Subcutaneous abdominal adipose tissue (tissue), 5 donors: Measurements from ENCODE around the gene OLFML1.

Source experiments
- H3K27ac ChIP-seq: one replicate; pipeline ENCODE4 v1.7.0; 2013; ENCODE audit warnings: low read depth, mild to moderate bottlenecking, inconsistent platforms, low read length, moderate library complexity
- H3K27me3 ChIP-seq, 5 donors: one replicate each; pipeline ENCODE4 v1.7.0; 2013; ENCODE audit warnings: low read length in 5 of 5, inconsistent platforms in 1 of 5; ENCODE audit not compliant: control insufficient read depth in 5 of 5, insufficient read depth in 4 of 5
- H3K36me3 ChIP-seq, 5 donors: one replicate each; pipeline ENCODE4 v1.7.0; 2013; ENCODE audit warnings: low read length in 5 of 5; ENCODE audit not compliant: control insufficient read depth in 5 of 5, insufficient read depth in 5 of 5
- H3K4me1 ChIP-seq, 5 donors: one replicate each; pipeline ENCODE4 v1.7.0; 2013; ENCODE audit warnings: low read length in 5 of 5, mild to moderate bottlenecking in 3 of 5, moderate library complexity in 1 of 5; ENCODE audit not compliant: control insufficient read depth in 5 of 5, insufficient read depth in 5 of 5
- H3K4me3 ChIP-seq, 5 donors: one replicate each; pipeline ENCODE4 v1.7.0; 2013; ENCODE audit warnings: low read length in 5 of 5, low read depth in 1 of 5
- H3K9ac ChIP-seq, 5 donors: one replicate each; pipeline ENCODE4 v1.7.0; 2013; ENCODE audit warnings: low read length in 5 of 5, mild to moderate bottlenecking in 4 of 5, moderate library complexity in 3 of 5
- H3K9me3 ChIP-seq, 5 donors: one replicate each; pipeline ENCODE4 v1.7.0; 2013; ENCODE audit warnings: low read length in 5 of 5; ENCODE audit not compliant: control insufficient read depth in 5 of 5
- donor health status: healthy.
- donor health status: healthy.
- donor health status: healthy.
- donor health status: healthy.
- donor health status: healthy.

Gene OLFML1

DNA sequence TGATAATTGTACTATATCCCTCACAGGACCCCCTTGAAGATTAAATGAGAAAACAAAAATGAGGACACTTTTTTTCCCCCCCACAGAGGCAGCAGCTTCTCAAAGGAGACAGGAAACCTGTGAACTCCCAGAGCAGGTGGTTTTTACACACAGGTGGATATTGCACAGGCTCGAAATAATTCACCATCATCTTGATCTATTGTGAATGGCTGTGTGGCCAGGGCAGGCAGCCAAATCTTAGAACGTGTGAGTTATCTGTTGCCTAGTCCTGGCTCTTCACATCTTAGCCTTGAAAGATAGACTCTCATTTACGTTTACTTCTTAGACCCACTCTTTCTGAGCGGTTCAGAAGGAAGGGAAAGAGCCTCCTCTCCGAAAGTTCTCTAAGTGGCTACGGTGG lies 52.0 kb downstream of the OLFML1 start:
- no peak overlapping the region for H3K27ac ChIP-seq

GRCh38 chr11:7538031-7538430 lies 52.7 kb downstream of the OLFML1 start:
- H3K27ac ChIP-seq, result no peak overlapping the region
- no peak overlapping the region for H3K9ac ChIP-seq

More for the DNA sequence above, 52.0 kb downstream of the OLFML1 start:
- Histone ChIP-seq H3K9ac (no peak overlapping the region), H3K9me3 (no peaks in the 10 kb centered on the region), H3K4me3 (no peak overlapping the region), H3K36me3 (no peaks in the 10 kb centered on the region), H3K4me1 (peaks cover 5 to 25% (median 15%) of the 10 kb centered on the region in 5 donors), H3K27me3 (peaks cover 0 to 2% (median 0%) of the 10 kb centered on the region in 5 donors)

GRCh38 chr11:7538466-7539454 lies 53.5 kb downstream of the OLFML1 start:
- no peaks in the 10 kb centered on the region for H3K36me3 ChIP-seq

More at GRCh38 chr11:7538031-7538430, 52.7 kb downstream of the OLFML1 start:
- peak overlapping the region in 2 of 5 donors; percentile 16 to 18 for H3K4me3 ChIP-seq
- H3K36me3 ChIP-seq, result no peaks in the 10 kb centered on the region
- peaks cover 5 to 20% (median 13%) of the 10 kb centered on the region in 5 donors for H3K4me1 ChIP-seq
- no peaks in the 10 kb centered on the region for H3K9me3 ChIP-seq
- peaks cover 0 to 2% (median 0%) of the 10 kb centered on the region in 5 donors for H3K27me3 ChIP-seq

GRCh38 chr11:7540830-7541555 lies 55.7 kb downstream of the OLFML1 start:
- H3K27me3 ChIP-seq, result peaks cover 0 to 2% (median 0%) of the 10 kb centered on the region in 5 donors
- H3K9ac ChIP-seq, result no peak overlapping the region
- no peaks in the 10 kb centered on the region for H3K36me3 ChIP-seq
- H3K4me1 ChIP-seq, result peaks cover 5 to 25% (median 19%) of the 10 kb centered on the region in 5 donors
- H3K9me3 ChIP-seq, result no peaks in the 10 kb centered on the region
- H3K27ac ChIP-seq, result no peak overlapping the region
- H3K4me3 ChIP-seq, result no peak overlapping the region

More at GRCh38 chr11:7538466-7539454, 53.5 kb downstream of the OLFML1 start:
- Histone ChIP-seq H3K27ac (peak overlapping the region; percentile 10), H3K4me1 (peaks cover 5 to 25% (median 19%) of the 10 kb centered on the region in 5 donors), H3K9me3 (no peaks in the 10 kb centered on the region), H3K27me3 (peaks cover 0 to 2% (median 0%) of the 10 kb centered on the region in 5 donors), H3K4me3 (peak overlapping the region in 1 of 5 donors; percentile 18), H3K9ac (no peak overlapping the region)

GRCh38 chr11:7543302-7543701 lies 58.0 kb downstream of the OLFML1 start:
- peak overlapping the region in 1 of 5 donors; percentile 12 for H3K9ac ChIP-seq
- H3K9me3 ChIP-seq, result no peaks in the 10 kb centered on the region
- H3K27ac ChIP-seq, result no peak overlapping the region
- H3K27me3 ChIP-seq, result no peaks in the 10 kb centered on the region
- peaks cover 2 to 16% (median 12%) of the 10 kb centered on the region in 5 donors for H3K4me1 ChIP-seq
- H3K36me3 ChIP-seq, result peaks cover 0 to 3% (median 0%) of the 10 kb centered on the region in 5 donors
- no peak overlapping the region for H3K4me3 ChIP-seq

GRCh38 chr11:7544021-7544420 lies 58.7 kb downstream of the OLFML1 start:
- H3K4me3 ChIP-seq, result no peak overlapping the region
- no peak overlapping the region for H3K27ac ChIP-seq
- H3K9ac ChIP-seq, result peak overlapping the region in 1 of 5 donors; percentile 5
- no peaks in the 10 kb centered on the region for H3K9me3 ChIP-seq
- peaks cover 0 to 11% (median 7%) of the 10 kb centered on the region in 5 donors for H3K4me1 ChIP-seq
- peaks cover 0 to 3% (median 0%) of the 10 kb centered on the region in 5 donors for H3K36me3 ChIP-seq
- no peaks in the 10 kb centered on the region for H3K27me3 ChIP-seq

GRCh38 chr11:7545611-7546010 lies 60.3 kb downstream of the OLFML1 start:
- peaks cover 0 to 11% (median 5%) of the 10 kb centered on the region in 5 donors for H3K4me1 ChIP-seq
- H3K9ac ChIP-seq, result no peak overlapping the region
- H3K36me3 ChIP-seq, result peaks cover 0 to 5% (median 0%) of the 10 kb centered on the region in 5 donors
- H3K27ac ChIP-seq, result no peak overlapping the region
- H3K9me3 ChIP-seq, result no peaks in the 10 kb centered on the region
- H3K4me3 ChIP-seq, result no peak overlapping the region
- H3K27me3 ChIP-seq, result no peaks in the 10 kb centered on the region

DNA sequence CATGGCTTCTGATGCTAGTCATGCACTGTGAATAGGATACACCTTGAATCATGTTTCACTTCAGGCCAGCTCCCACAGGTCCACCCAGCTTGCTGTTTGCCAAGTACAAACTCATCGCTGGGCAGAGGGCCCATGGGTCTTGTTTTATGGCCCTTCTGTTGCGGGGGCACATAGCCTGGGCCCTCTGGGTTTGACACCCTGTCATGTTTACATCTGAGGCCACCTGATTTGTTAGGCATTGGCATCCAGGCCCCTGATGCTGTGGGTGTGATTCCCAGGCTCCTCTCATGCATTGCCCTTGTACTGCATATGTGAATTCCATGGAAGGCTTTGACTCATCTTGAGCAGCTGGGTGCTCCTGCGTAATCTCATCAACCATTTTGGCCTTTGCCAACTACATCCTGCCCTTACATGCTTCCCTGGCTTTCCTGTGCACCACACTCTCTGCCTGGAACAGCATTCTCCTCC lies 61.1 kb downstream of the OLFML1 start:
- H3K9ac ChIP-seq, result no peak overlapping the region
- no peaks in the 10 kb centered on the region for H3K9me3 ChIP-seq
- H3K27me3 ChIP-seq, result no peaks in the 10 kb centered on the region
- no peak overlapping the region for H3K4me3 ChIP-seq
- H3K4me1 ChIP-seq, result peaks cover 0 to 15% (median 7%) of the 10 kb centered on the region in 5 donors
- peaks cover 0 to 5% (median 0%) of the 10 kb centered on the region in 5 donors for H3K36me3 ChIP-seq
- H3K27ac ChIP-seq, result no peak overlapping the region

DNA sequence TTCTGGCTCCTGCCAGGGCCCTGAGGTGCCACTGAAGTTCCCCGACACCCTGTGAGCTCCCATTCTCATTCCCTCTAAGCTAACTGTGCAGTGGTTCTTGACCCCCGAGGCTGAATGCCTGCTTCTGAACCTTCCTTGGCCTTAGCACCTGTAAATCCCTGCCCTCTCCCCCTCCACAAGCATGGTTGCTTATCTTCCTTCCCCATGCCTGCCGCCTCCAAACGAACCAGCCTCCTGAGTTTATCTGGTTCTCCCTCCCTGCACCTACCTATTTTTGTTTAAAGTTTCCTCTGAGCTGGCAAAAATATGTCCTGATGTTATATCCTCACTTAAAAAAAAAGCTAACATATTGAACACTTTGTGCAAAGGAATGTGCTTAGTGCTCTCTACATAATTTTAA lies 62.4 kb downstream of the OLFML1 start:
- Histone ChIP-seq H3K4me3 (no peak overlapping the region), H3K9me3 (no peaks in the 10 kb centered on the region), H3K36me3 (peaks cover 0 to 9% (median 1%) of the 10 kb centered on the region in 5 donors), H3K4me1 (peaks cover 0 to 21% (median 10%) of the 10 kb centered on the region in 5 donors), H3K27ac (no peak overlapping the region), H3K27me3 (no peaks in the 10 kb centered on the region), H3K9ac (no peak overlapping the region)
